Gastrocnemius medialis (tissue), 4 donors: Measurements from ENCODE around the gene CARD9. TPM values are rescaled to one million over a fixed set of nuclear protein-coding genes. Genes with fewer than 3 reads are reported as not detected.
A peak's percentile ranks its signal among the peaks of the same experiment; 100 is the strongest.

Experiments used
- ATAC-seq, 2 donors: fragments of 150-250 bp; one replicate each; pipeline ENCODE4 v1.9.1; 2016
- DNase-seq, 2 donors: peaks; one replicate each; pipeline ENCODE4 v3.0.0-alpha.2; 2019
- H3K27ac ChIP-seq, 4 donors: fragments of 200-600 bp; sonication (generic); 1 replicate in 1 of 4; 2 replicates in 3 of 4; pipeline ENCODE4 v1.5.1; 2016 to 2018; ENCODE audit warnings: mild to moderate bottlenecking in 2 of 4, moderate library complexity in 1 of 4
- H3K27me3 ChIP-seq, 3 donors: fragments of 200-600 bp; sonication (generic) in 2 of 3; 1 replicate in 1 of 3; 2 replicates in 2 of 3; pipeline versions ENCODE4 v1.5.1 to v1.6.0; 2016 to 2019; ENCODE audit warnings: mild to moderate bottlenecking in 1 of 3, moderate library complexity in 1 of 3
- H3K36me3 ChIP-seq, 2 donors: fragments of 200-600 bp; sonication (generic) in 1 of 2; one replicate each; pipeline ENCODE4 v1.5.1; 2017 to 2018
- H3K4me1 ChIP-seq, 2 donors: fragments of 200-600 bp; sonication (generic) in 1 of 2; one replicate each; pipeline ENCODE4 v1.5.1; 2016 to 2017; ENCODE audit warnings: mild to moderate bottlenecking in 2 of 2
- H3K4me3 ChIP-seq, 4 donors: fragments of 200-600 bp; sonication (generic) in 3 of 4; 1 replicate in 1 of 4; 2 replicates in 3 of 4; pipeline ENCODE4 v1.5.1; 2016 to 2019; ENCODE audit warnings: mild to moderate bottlenecking in 2 of 4
- H3K9me3 ChIP-seq, 3 donors: fragments of 200-600 bp; sonication (generic) in 2 of 3; 1 replicate in 1 of 3; 2 replicates in 2 of 3; pipeline ENCODE4 v1.5.1; 2016 to 2019
- CTCF ChIP-seq, 5 experiments: fragments of 450-650 bp in 3 of 5; fragments of 200-600 bp in 2 of 5; sonication (generic) in 2 of 5; IDR thresholded peaks in 4 of 5; conservative IDR thresholded peaks in 1 of 5; 1 replicate in 4 of 5; 2 replicates in 1 of 5; pipeline ENCODE4 v1.5.1; 2016 to 2019; ENCODE audit warnings: antibody characterized with exemption in 5 of 5, mild to moderate bottlenecking in 3 of 5, moderate library complexity in 3 of 5
- POLR2A ChIP-seq, 2 donors: fragments of 450-650 bp; IDR thresholded peaks; one replicate each; pipeline ENCODE4 v1.6.1; 2017; ENCODE audit warnings: antibody characterized with exemption in 2 of 2, mild to moderate bottlenecking in 2 of 2, moderate library complexity in 2 of 2
- in situ Hi-C, 4 donors: fragments of 200-750 bp; cut with MboI; loops; one replicate each; pipeline versions ENCODE4 v1.15.0 to v1.8.0; 2017; ENCODE audit warnings: low sequenced_read_pairs in 4 of 4
- intact Hi-C: fragments of 100-400 bp; cut with DNase I; formaldehyde crosslinking; loops from one replicate; pipeline ENCODE4 v1.15.1; 2023; ENCODE audit warnings: low total_unique reads
- total RNA-seq, 4 donors: library from RNA; depleted of rRNA; stranded (reverse); fragments of >200 nt; gene quantifications; one replicate each; pipeline versions ENCODE4 v1.1.0 to v1.2.3, GENCODE V29; 2016

CARD9 gene
- total RNA-seq, 4 donors from 2014 or later: 0.34 to 1.2 (median 0.69) TPM

GRCh38 chr9:136398286-136398685 is 24.8 kb upstream of the CARD9 start:
- intact Hi-C loops: no loop called here

DNA sequence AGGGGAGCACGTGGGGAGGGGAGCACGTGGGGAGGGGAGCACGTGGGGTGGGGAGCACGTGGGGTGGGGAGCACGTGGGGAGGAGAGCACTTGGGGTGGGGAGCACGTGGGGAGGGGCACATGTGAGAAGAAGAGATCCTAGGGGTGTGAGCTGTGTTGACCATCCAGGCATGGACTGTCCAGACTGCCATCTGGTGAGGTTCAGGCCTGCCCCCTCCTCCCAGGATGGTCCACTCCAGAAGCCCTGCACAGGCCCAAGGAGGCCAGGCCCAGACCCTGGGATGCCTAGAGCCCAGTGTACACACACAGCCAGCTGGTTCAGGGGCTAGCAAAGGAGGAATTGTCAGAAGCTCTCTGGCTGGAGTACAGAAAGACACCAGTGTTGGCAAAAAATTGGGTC is 24.2 kb upstream of the CARD9 start:
- TF ChIP-seq POLR2A (IDR thresholded peaks at IDR 0.05) (no peak), CTCF (IDR thresholded peaks at IDR 0.05 in 4 of 5, conservative IDR thresholded peaks at IDR 0.05 in 1 of 5) (no peak)
- in situ Hi-C loops (no loop called here), intact Hi-C loops (no loop called here)
- ATAC-seq (no peak), DNase-seq (no peak)
- Histone ChIP-seq H3K4me1 (peaks cover 14 to 18% of the 10 kb centered on the region in 2 donors), H3K27ac (no peak overlapping the region), H3K36me3 (peaks cover 0 to 43% of the 10 kb centered on the region in 2 donors), H3K4me3 (no peak overlapping the region), H3K27me3 (no peaks in the 10 kb centered on the region), H3K9me3 (no peaks in the 10 kb centered on the region)

More at GRCh38 chr9:136398286-136398685, 24.8 kb upstream of the CARD9 start:
- H3K27ac ChIP-seq: no peak overlapping the region
- no peak for DNase-seq
- peaks cover 14 to 18% of the 10 kb centered on the region in 2 donors for H3K4me1 ChIP-seq
- TF ChIP-seq POLR2A (IDR thresholded peaks at IDR 0.05) (no peak), CTCF (IDR thresholded peaks at IDR 0.05 in 4 of 5, conservative IDR thresholded peaks at IDR 0.05 in 1 of 5) (no peak)
- ATAC-seq: no peak
- no peaks in the 10 kb centered on the region for H3K9me3 ChIP-seq
- no peaks in the 10 kb centered on the region for H3K27me3 ChIP-seq
- peaks cover 0 to 40% of the 10 kb centered on the region in 2 donors for H3K36me3 ChIP-seq
- peak overlapping the region in 1 of 4 donors; percentile 93 for H3K4me3 ChIP-seq
- in situ Hi-C loops: no loop called here

GRCh38 chr9:136396219-136396515 is 22.7 kb upstream of the CARD9 start:
- peaks cover 0 to 57% of the 10 kb centered on the region in 2 donors for H3K36me3 ChIP-seq
- peaks cover 14 to 18% of the 10 kb centered on the region in 2 donors for H3K4me1 ChIP-seq
- ATAC-seq: no peak
- intact Hi-C loops (no loop called here), in situ Hi-C loops (no loop called here)
- no peak for DNase-seq
- no peaks in the 10 kb centered on the region for H3K9me3 ChIP-seq
- no peaks in the 10 kb centered on the region for H3K27me3 ChIP-seq
- H3K27ac ChIP-seq: no peak overlapping the region
- no peak overlapping the region for H3K4me3 ChIP-seq
- TF ChIP-seq POLR2A (IDR thresholded peaks at IDR 0.05) (no peak), CTCF (IDR thresholded peaks at IDR 0.05 in 4 of 5, conservative IDR thresholded peaks at IDR 0.05 in 1 of 5) (no peak)

DNA sequence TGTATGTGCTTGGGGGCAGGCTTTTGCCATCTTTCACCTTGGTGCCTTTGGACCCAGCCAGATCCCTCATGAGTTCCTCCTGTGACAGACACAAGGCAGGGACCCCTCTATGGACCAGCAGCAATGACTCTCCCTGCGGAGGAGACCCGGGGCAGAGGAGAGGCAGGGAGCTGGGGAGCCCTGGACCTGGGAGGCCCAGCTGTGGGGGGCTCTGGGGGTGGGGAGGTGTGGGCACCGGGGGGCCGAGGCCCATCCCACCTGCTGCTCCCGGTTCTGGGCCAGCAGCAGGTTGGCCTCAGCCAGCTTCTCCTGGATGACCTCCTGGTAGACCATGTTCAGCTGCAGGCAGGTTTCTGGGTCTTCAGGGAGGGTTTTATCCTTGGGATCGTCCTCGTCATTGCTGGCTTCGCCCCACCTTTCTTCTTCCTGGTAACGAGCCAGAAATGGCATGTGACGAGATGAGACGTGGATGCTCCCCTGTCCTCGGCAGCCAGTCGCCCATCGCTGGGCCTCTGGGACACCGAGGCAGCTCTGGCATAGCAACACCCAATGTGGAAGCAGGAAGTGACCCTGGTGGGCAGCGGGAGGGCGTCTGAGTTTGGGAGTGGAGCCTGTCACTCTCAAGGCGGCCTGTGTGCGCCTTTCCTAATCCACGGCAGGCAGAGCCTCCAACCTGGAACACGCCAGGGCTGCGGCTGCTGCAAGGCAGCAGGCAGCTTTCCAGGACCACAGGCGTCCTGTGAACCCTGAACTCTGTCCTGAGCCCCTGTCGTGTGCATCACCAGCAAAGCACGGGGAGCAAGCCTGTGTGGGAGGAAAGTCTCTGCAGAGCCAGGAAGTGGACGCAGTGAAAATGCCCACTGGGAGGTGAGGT is 22.1 kb upstream of the CARD9 start:
- H3K27me3 ChIP-seq: no peaks in the 10 kb centered on the region
- H3K27ac ChIP-seq: no peak overlapping the region
- intact Hi-C loops (no loop called here), in situ Hi-C loops (no loop called here)
- H3K9me3 ChIP-seq: no peaks in the 10 kb centered on the region
- peaks cover 0 to 57% of the 10 kb centered on the region in 2 donors for H3K36me3 ChIP-seq
- ATAC-seq (no peak), DNase-seq (no peak)
- TF ChIP-seq CTCF (IDR thresholded peaks at IDR 0.05 in 4 of 5, conservative IDR thresholded peaks at IDR 0.05 in 1 of 5): no peak
- TF ChIP-seq POLR2A (IDR thresholded peaks at IDR 0.05): no peak
- H3K4me3 ChIP-seq: no peak overlapping the region
- peaks cover 12 to 15% of the 10 kb centered on the region in 2 donors for H3K4me1 ChIP-seq
